D341Med (cell line): ENCODE measurements around the gene YOD1.

ENCODE experiments used
- DNase-seq: peaks from one replicate; pipeline ENCODE4 v3.0.0; 2012; ENCODE audit warnings: low spot score

The YOD1 gene

GRCh38 chr1:207072233-207072632 is 21.2 kb upstream of the YOD1 start:
- DNase-seq = no peak

- no peak for DNase-seq
These were observed 20.4 kb upstream of the YOD1 start for GRCh38 chr1:207071426-207071825.

GRCh38 chr1:207070811-207071210 is 19.8 kb upstream of the YOD1 start:
- DNase-seq = no peak

- DNase-seq = no peak
These were observed 19.0 kb upstream of the YOD1 start for GRCh38 chr1:207069858-207070506.

GRCh38 chr1:207069061-207069460 is 18.1 kb upstream of the YOD1 start:
- no peak for DNase-seq

- no peak for DNase-seq
These were observed 16.7 kb upstream of the YOD1 start for GRCh38 chr1:207067665-207068064.

- no peak for DNase-seq
These were observed 16.2 kb upstream of the YOD1 start for GRCh38 chr1:207067185-207067584.

- no peak for DNase-seq
These were observed 13.6 kb upstream of the YOD1 start for GRCh38 chr1:207064561-207064960.

GRCh38 chr1:207063014-207063413 is 12.0 kb upstream of the YOD1 start:
- DNase-seq = no peak

- DNase-seq = no peak
These were observed 11.1 kb upstream of the YOD1 start for GRCh38 chr1:207062058-207062457.

GRCh38 chr1:207060596-207060995 is 9.6 kb upstream of the YOD1 start:
- DNase-seq = no peak

GRCh38 chr1:207059881-207060280 is 8.9 kb upstream of the YOD1 start:
- DNase-seq = no peak

GRCh38 chr1:207058878-207059867 is 8.2 kb upstream of the YOD1 start:
- peak; percentile 45 for DNase-seq

- no peak for DNase-seq
These were observed 7.2 kb upstream of the YOD1 start for GRCh38 chr1:207058252-207058651.

- no peak for DNase-seq
These were observed 5.7 kb upstream of the YOD1 start for GRCh38 chr1:207056673-207057072.

- no peak for DNase-seq
These were observed 4.5 kb upstream of the YOD1 start for GRCh38 chr1:207055386-207056001.

- no peak for DNase-seq
These were observed 3.5 kb upstream of the YOD1 start for GRCh38 chr1:207054491-207054890.

GRCh38 chr1:207052911-207053769 is 2.1 kb upstream of the YOD1 start, which contains the start of gene PFKFB2:
Gene PFKFB2, plus strand, starts transcription at chr1:207053275. Its CDS starts 1,443 bp downstream, at chr1:207054718.
- peak; percentile 95 for DNase-seq

GRCh38 chr1:207050480-207051190 is 373 bp downstream of the YOD1 start:
- peak; percentile 91 for DNase-seq

- DNase-seq = peak; percentile 39
These were observed 1.0 kb downstream of the YOD1 start for GRCh38 chr1:207049974-207050391.

GRCh38 chr1:207049514-207049913 is 1.5 kb downstream of the YOD1 start:
- DNase-seq = no peak
